NCI-H2029 treated with DMSO at 0.1 percent for 48 hours (cell line): ENCODE data around the gene MED25.

Experiments
- DNase-seq: peaks from one replicate; lab custom pipeline; 2025; lab: John Stamatoyannopoulos, UW

The MED25 gene

DNA sequence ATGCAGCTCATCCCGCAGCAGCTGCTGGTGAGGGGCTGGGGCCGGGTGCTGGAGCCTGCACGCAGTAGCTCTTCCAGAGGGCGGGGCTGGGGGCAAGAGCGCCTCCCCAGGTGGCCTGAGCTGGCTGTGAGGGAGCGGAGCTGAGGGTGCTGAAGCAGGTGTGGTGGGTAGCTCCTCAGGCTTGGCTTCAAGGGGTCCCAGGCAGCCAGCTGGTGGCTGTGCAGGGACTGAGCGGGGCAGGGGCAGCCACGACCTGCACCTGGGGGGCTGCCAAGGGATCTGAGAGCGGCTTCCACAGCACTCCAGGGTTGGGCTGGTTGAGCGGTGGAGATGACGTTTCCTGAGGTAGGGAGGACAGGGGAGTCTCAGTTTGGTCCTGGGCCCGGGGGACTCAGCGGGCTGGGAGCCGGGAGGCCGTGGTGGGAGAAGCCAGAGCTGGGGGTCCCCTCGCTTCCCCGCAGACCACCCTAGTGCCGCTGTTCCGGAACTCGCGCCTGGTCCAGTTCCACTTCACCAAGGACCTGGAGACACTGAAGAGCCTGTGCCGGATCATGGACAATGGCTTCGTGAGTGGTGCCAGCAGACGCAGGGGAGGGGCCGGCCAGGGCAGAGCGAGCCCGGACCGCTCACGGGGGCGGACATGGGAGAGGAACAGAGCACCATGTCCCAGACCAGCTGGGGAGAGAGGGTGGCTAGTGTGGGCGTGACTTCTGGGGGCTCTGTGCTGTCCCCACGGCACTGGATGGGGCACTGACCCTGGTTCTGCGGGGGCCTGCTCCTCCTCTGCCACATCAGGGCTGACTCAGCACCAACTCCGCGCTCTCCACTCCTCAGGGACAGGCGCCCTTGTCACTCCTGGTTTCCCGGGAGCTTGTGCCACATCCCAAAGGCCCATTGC, 40.2 kb downstream of the MED25 start:
- no peak for DNase-seq

DNA sequence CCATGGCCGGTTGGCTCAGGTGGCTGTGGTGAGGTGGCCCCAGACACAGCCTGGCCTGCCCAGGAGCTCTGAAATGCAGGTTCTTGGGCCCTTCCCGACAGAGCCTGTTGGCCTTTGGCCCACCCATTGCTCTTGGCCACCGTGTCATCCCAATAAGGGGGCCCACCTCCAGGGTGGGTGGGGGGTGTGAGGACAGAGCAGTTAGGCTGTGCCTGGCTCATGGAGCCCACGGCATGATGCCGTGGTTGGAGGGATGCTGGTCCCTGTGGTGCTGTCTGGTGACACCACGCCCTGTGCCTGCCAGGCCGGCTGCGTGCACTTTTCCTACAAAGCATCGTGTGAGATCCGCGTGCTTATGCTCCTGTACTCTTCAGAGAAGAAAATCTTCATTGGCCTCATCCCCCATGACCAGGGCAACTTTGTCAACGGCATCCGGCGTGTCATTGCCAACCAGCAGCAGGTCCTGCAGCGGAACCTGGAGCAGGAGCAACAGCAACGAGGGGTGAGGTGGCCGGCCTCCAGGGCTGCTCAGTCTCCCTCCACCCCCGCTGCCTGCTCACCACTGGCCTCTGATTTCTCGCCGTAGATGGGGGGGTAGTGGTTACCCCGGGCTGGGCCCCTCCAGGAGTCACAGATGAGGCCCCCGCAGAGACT, 41.7 kb downstream of the MED25 start:
- DNase-seq = no peak

DNA sequence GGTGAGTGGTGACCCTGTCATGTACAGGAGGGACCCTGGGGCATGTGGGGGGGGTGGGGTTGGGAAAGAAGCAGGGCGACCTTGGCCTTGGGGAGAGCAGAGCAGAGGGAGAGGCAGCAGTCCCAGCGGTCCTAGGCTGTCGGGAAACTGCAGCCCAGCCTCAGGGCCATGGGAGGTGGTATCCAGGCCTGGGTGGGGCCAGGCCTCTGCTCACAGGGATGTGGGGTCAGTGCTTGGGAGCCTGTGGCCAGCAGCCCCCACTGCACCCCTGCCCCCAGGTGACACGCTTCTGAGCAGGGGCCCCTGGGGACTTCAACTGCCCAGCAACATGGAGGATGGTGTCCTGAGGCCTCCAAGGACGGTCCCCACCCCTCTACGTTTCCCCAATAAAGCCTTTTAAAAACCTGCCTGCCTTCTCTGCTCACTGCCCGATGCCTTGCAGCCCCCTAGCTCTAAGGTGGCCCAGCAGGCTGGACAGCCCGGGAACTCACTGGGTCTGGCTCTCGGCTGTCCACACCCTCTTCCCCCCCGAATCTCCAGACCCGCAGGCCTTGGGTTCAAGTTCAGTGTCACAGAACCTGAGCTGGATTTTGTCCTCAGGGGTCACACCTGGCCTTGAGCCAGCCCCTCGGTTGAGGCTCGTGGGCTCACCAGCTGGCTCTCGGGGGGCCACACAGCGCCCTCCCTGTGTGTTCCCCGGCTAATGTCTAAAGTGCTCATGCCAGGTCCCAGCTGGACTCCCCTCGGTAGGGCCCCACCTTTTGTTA, 42.4 kb downstream of the MED25 start:
- DNase-seq = no peak

DNA sequence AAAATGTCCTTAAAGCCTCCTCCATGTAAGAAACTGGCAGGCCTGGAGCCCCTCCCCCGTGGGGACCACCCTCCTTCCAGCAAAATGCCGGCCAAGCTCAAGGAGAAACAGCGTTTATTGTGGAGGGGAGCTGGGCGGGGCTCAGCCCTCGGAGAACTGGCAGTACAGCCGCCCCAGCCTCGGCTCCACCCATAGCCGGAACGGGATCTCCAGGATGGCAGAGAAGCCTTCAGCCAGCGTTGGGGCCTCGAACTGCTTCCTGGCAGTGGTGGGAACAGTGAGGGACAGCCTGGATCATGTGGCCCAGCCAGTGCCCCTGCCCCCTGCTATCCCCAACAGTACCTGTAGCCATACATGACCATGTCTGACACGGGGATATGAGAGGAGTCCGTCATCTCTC, 43.0 kb downstream of the MED25 start:
- no peak for DNase-seq

DNA sequence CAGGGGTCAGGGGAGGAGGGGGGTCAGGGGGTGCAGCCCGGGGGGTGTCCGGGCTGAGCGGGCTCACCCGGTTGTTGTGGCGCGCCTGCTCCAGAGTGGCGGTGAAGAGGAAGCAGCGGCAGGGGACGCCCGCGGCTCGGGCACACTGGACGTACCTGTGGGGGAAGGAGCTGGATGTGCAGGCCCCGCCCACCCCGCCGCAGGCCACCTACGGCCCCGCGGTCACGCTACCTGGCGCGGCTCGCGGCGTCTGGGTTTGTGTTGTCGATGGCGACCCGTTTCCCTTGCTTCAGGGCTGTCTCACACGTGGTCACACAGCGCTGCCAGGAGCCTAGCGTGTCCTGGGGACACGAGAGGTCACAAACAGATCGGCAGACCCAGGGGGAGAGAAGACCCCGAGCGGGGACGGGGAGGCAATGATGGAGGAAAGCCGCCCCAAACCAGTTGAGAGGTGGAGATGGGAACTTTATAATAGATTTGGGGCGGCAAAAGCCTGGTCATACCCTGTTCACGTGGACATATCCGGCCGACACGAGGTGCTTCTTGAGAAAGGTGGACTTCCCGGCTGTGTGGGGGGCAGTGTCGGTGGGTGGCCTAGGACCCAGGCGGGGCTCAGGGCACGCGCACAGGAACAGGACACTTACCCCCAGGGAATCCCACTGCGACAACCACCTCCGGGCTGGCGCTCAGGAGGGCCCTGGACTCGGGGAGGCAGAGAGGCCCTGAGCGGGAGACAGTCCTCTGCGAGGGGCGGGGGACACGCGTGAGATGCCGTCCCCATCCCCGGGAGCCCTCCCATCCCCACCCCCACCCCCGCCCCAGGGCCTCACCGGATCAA, 43.7 kb downstream of the MED25 start:
- DNase-seq = no peak

DNA sequence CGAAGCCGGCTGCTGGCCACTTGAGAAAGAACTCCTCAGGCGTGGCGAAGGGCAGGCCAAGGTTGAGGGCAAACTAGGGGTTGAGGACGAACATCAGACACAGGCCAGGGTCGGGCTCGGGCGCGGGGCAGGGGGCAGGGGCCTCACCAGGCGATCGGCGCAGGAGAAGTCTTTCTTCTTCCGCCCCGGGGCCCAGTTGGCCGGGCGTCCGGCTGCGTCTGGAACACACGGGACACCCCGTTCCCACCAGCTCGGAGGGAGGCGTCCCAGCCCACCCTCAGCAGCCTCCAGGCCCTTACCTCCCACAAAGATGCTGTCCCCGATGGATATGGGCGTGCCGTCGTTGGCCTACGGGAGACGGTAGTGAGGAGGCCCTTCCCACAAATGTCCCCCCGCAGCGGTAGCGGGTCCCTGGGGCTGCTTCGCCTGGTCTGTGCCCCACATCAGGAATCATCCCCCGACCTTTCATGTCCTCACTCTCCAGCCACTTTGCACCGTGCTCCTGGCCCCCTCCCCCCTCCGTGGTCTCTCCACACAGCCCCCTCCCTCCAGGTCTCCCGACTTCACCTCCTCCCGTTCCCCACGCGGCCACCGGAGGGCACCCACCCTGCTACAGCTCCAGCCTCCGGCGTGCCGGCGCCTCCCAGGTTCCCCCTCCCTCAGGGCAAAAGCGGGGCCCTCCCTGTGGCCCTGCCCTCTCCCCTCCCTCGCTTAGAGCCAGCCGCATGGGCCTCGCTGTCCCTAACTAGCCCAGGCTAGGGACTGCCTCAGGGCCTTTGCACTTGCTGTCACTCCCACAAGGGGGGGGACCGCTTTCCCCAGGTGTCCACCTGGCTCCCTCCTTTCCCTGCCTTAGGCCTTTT, 44.5 kb downstream of the MED25 start:
- no peak for DNase-seq

DNA sequence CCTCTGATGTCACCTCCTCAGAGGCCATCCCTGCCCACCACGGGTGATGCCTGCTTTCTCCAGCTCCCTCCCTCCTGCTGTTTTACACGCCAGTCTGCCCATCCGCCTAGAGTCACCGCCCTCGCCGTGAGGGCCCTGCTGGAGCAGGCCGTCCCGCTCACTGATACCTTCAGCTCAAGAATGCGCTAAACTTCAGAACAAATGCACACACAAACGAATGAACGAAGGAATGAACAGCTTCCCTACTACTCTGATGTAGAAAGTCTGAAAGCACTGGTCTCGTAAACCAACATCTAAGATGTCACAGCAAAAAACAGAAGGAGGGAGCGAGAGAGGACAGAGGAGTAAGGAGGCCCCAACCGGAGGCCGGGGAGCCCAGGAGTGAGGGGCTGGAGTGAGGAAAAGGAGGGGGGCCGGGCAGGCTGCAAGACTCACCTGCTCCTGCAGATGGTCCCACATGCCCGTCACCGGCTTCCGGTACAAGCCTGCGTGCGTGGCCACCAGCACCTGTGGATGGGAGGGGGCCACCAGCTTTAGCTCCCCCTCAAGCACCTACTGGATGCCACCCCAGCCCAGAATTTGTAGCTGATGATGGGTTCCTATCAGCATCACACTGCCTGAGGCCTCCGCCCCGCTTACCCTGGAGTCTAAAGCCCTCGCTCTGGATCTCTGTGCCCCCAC, 45.3 kb downstream of the MED25 start:
- no peak for DNase-seq

DNA sequence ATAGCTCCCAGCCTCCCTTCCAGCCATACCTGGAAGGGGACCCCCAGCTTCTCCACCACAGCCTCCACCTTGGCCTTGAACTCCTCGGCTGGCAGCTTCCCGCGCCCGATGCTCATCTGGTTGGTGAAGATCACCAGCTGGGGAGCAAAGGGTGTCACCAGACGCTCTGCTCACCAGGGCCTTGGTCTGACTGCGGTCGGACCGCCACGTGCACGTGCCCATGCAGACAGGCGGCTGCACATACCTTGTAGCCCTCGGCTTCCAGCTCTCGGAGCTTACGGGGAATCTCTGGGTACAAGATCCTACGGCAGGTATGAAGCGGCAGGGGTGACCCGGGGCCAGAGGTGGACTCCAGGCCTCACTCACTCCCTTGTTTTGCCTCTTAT, 45.8 kb downstream of the MED25 start:
- DNase-seq = no peak

DNA sequence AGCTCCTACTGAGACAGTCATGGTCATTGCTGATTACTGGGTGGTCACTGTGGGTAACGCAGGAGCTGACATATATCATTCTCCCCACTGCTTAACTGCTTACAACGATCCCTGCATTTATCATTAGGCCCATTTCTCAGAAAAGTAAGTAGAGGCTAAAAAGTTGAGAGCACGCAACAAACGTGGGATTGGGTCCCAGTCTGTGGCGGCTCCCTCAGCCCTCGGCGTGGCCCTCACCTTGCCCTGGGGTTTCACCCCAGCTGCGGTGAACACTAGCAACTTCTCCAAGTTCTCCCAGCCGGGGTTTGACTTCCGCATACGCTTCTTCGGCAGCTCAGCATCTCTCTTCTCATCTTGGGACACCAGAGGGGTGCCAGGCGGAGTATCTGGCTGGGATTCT, 46.8 kb downstream of the MED25 start:
- no peak for DNase-seq

DNA sequence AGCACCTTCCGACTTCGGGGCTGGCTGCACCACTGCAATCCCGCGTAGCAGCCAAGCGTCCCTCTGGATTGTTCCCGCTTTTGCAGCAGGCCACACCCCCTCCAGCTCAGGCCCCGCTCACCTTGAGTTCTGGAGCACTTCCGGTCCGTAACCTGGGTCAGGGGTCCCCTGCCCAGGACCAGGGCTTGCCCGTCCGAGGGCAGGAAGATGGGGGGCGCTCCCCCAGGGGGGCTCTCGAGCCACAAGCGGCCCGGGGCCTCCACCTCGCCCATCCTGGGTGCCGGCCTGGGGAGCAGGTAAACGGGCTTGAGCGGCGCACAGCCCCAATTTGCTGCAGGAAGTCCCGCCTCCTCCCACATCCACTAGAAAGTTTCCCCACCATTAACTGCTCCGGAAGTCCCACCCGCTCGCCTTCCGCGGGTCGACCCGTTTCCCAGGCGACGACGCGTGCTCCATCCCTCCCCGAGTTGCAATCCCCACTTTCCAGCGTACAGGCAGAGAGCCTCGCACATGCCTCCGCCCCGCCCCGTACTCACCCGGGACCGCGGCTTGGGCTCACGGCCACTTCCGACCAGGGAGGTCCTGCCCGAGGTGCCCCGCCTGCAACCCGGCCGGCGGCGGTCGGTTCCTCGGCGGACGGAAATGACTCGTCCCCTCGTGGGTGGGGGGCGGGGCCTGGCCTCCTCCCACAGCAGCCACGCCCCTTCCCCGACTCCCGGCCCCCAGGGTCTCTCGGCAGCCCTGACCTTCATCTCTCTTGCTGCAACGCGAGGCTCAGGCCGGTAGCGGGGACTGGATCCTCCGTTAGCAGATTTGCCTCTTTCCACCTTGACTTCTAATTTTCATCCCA, 49.1 kb downstream of the MED25 start, which contains the start of gene PNKP:
Gene PNKP (minus strand): TSS at position 644 of the 850 bp plus-strand sequence. CDS start 372 bp downstream, at position 272.
- peak; percentile 79 for DNase-seq

DNA sequence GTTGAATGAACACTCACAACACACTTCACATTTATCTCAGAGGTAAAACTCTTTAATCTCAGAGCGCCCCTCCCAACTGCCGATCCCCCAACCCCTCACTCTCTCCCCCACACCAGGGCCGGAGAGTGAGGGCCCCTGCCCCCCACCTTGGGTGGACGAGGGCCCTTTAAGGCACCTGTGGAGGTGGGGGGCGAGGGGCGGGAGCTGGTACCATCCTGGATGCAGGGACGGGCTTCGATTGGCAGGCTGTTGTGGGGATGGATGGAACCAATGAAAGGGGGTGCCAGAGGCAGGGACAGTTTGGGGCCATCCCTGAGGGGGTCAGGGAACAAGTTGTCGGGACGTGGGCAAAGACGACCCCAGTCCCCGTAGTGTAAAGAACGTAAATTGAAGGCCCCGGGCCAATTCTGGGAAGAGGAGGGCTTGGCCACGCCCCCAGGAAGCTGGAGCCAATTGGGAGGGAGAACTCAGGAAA, 51.0 kb downstream of the MED25 start:
- DNase-seq = no peak

DNA sequence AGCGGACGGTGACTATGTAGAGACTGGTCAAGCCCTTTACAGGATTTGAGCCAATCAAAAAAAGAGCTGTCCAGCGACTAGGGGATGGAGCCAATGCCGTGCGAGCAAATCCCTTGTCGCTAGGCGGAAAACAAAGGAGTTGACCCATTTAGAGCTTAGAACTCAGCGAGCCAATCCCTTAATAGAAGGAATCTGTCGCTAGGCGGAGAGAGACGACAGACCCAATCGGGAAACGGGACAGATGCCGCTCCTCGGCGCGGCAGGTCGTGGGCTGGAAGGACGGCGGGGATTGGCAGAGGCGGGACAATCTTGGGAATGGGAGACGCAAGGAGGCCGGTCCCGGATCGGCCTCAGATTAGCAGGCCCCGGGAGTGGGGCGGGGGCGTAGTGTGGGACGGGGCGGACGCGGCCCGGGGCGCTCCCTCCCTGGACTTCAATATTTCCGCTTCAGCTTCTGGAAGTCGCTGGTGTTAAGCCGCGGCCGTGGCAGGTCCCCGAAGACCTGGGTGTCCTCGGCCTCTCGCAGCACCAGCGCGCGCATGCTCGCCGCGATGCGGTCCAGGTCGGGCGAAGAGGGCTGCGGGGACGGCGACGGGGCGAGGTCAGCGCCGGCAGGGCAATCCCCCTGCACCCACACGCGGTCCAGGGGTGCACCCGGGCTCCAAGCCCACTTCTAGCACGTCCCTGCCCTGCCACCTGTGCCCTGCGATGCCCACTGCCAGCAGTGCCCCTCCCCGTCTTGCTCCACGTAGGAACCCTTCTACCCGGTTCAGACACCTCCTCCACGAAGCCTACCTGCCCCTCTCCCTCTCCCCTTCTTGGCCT, 51.6 kb downstream of the MED25 start:
- DNase-seq = peak; percentile 98

DNA sequence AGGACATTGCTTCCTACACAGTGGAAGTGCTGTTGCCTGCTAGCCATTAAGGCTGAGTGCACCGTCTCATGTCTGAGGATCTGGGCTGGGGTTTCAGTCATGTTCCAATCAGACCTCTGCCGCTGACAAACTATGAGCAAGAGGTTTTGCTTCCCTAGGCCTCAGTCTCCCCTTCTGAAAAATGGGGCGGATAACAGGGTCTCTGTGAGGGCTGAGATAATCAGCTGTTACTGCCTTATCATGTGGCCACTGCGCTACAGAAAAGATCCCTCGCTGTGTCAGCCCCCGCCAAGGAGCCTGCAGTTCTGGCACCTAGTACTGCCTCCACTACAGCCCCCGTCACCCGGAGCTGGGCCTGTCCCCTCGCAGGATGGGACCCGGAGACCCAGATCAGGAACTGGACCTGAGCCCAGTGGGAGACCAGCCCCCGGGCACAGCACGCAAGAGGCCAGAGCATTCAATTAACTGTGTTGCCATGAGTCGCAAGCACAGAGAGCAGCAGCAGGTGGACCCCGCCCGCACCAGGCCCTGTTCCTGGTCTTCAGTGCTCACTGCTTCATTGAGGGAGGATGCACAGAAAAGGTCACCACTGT, 52.3 kb downstream of the MED25 start:
- DNase-seq = no peak

DNA sequence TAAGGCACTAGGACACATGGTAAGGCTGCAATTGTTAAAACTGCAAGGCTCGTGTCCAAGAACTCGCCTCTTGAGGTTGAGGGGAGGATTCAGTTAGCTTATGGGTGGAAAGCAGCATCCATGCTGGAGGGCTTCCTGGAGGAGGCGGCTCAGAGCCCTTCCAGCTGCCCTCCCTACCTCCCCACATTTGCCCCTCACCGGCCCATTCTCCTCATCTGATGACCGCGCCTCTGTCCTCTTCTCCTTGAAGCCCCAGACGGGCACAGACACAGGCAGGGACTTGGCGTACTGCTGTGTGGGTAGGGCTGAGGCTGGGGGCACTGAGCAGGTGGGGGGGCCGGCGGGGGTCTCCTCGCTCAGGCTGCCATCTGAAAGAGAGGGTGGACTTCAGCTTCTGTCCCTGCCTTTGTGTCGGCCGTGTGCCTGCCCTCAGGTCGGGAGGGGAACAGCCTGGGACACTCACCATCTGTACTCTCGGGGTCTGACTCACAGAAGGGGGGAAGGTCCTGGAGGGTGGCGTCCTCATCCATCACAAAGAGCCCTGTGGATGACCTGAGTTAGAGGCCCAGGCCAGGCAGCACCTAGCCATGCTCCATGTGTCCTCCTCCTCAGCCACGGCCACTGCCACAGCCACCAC, 53.4 kb downstream of the MED25 start:
- DNase-seq = no peak

DNA sequence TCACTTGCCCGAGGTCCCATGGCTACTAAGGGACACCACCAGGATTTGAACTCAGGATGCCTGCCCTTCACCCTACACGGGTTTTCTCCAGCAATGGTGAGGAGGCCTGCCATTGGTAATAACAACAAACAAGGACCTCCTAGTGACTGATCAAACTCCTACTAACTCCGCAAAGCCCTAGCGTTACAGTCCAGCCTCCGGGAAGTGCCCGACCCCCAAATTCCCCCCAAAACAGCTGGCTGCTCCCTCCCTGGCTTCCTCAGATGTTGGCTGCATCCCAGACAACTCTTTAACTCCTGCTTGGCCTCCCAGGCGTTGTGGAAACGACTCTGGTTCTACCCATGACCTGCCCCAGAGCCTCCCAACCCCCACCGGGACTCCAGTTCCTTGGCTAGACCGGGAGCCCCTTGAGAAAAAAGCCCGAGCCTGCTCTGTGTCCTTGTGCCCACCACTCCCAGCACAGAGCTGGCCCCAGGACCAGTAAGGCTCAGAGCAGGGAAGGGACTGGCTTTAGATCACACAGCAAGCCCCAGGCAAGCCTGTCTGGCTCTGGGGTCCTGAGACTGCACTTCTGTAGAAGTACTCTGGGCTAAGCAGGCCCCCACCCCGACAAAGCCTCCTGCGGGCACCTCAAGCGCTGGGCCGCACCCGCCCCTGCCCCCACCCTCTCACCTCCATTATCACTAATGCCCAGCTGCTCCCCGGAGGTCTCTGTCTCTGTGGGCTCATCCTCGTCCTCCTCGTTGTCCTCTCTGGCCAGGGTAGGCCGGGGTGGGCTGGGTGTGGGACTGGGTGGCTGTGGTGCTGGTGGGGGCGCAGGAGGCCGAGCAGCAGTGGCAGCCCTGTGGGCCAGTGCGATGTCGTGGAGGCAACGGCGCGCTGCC, 54.4 kb downstream of the MED25 start:
- no peak for DNase-seq

DNA sequence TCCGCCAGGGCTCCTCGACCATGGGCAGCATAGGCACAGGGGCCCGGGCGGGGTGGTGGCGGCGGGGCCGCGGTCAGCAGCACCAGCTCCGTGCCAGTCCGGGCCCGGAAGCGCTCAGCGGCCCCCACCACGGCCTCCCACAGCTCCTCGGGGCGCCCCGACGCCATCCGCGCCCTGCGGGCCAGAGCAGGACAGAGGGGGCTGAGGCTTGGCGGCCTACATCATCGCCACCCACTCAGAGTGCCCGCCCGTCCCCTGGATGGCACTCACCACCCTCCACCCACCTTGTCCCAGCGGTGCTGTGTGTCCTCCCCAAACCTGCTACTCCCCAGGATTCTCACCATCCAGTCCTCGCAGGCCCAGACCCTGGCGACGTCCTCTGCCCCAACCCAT, 55.0 kb downstream of the MED25 start:
- DNase-seq = no peak
